Neural cell (in vitro differentiated cells): ENCODE data around the gene MYG1. TPM values are rescaled to one million over a fixed set of nuclear protein-coding genes. Genes with fewer than 3 reads are reported as not detected.

Experiments used
- H2AFZ ChIP-seq: fragments of 200-600, 300-800 bp; sonication (generic), shearing (Covaris generic); 2 replicates; pipeline ENCODE4 v1.6.0; 2014; ENCODE audit warnings: low read depth, mild to moderate bottlenecking, antibody characterized with exemption, low read length, moderate library complexity
- H3F3A ChIP-seq: fragments of 200-600 bp; shearing (Covaris generic); 2 replicates; pipeline ENCODE4 v1.6.1; 2016; ENCODE audit warnings: mild to moderate bottlenecking, moderate library complexity, mixed read lengths, antibody characterized with exemption, low read length; ENCODE audit not compliant: insufficient read depth, poor library complexity, severe bottlenecking
- H3K27ac ChIP-seq: fragments of 200-600, 300-800 bp; sonication (generic), shearing (Covaris generic); 2 replicates; pipeline ENCODE4 v1.5.1; 2014; ENCODE audit warnings: mild to moderate bottlenecking, low read length, moderate library complexity
- H3K27me3 ChIP-seq: fragments of 300-800, 200-600 bp; sonication (generic), shearing (Covaris generic); 2 replicates; pipeline ENCODE4 v1.6.0; 2014; ENCODE audit warnings: mild to moderate bottlenecking, low read depth, low read length, moderate library complexity; ENCODE audit not compliant: insufficient read depth
- H3K36me3 ChIP-seq: fragments of 300-800, 200-600 bp; sonication (generic), shearing (Covaris generic); 2 replicates; pipeline ENCODE4 v1.5.1; 2014; ENCODE audit warnings: mild to moderate bottlenecking, antibody characterized with exemption, low read length, moderate library complexity; ENCODE audit not compliant: insufficient read depth
- H3K4me2 ChIP-seq: fragments of 300-800, 200-600 bp; sonication (generic), shearing (Covaris generic); 2 replicates; pipeline ENCODE4 v1.6.0; 2014; ENCODE audit warnings: mild to moderate bottlenecking, low read length
- H3K4me3 ChIP-seq: fragments of 300-800, 200-600 bp; sonication (generic), shearing (Covaris generic); 2 replicates; pipeline ENCODE4 v1.5.1; 2014; ENCODE audit warnings: mild to moderate bottlenecking, low read length, moderate library complexity
- H3K79me2 ChIP-seq: fragments of 200-600 bp; shearing (Covaris generic); replicated peaks from 2 replicates; pipeline ENCODE4 v1.6.0; 2014; ENCODE audit warnings: mild to moderate bottlenecking, low read length, moderate library complexity; ENCODE audit not compliant: insufficient read depth
- H3K9ac ChIP-seq: fragments of 300-800, 200-600 bp; sonication (generic), shearing (Covaris generic); 2 replicates; pipeline ENCODE4 v1.6.1; 2016; ENCODE audit warnings: mild to moderate bottlenecking, low read length, mixed read lengths
- H3K9me2 ChIP-seq: fragments of 200-600 bp; shearing (Covaris generic); 2 replicates; pipeline ENCODE4 v1.6.1; 2016; ENCODE audit warnings: mild to moderate bottlenecking, low read length, mixed read lengths; ENCODE audit not compliant: insufficient read depth
- H3K9me3 ChIP-seq: fragments of 200-600, 300-800 bp; sonication (generic), shearing (Covaris generic); 2 replicates; pipeline ENCODE4 v1.6.1; 2016; ENCODE audit warnings: mild to moderate bottlenecking, mixed run types, low read length, moderate library complexity, mixed read lengths
- H4K20me1 ChIP-seq: fragments of 200-600 bp; shearing (Covaris generic); 2 replicates; pipeline ENCODE4 v1.6.1; 2016; ENCODE audit warnings: mild to moderate bottlenecking, mixed run types; ENCODE audit not compliant: insufficient read depth
- EP300 ChIP-seq: fragments of 450-650 bp; conservative IDR thresholded peaks from 2 replicates; pipeline ENCODE4 v1.6.1; 2014; ENCODE audit warnings: antibody characterized with exemption, mild to moderate bottlenecking, moderate library complexity; ENCODE audit not compliant: poor library complexity, severe bottlenecking
- EZH2 ChIP-seq: fragments of 200-600, 300-800 bp; shearing (Covaris generic), sonication (generic); IDR thresholded peaks from 2 replicates; pipeline ENCODE4 v1.6.1; 2014; ENCODE audit warnings: antibody characterized with exemption, low read length, borderline replicate concordance, mild to moderate bottlenecking; ENCODE audit not compliant: insufficient read depth, poor library complexity, severe bottlenecking
- POLR2AphosphoS5 ChIP-seq: IDR thresholded peaks from 2 replicates; pipeline ENCODE4 v1.6.1; 2012
- RAD21 ChIP-seq: fragments of 450-650 bp; conservative IDR thresholded peaks from 2 replicates; pipeline ENCODE4 v1.6.1; 2014; ENCODE audit warnings: antibody characterized with exemption, mild to moderate bottlenecking, moderate library complexity
- SMC3 ChIP-seq: fragments of 450-650 bp; conservative IDR thresholded peaks from 2 replicates; pipeline ENCODE4 v1.6.1; 2014; ENCODE audit warnings: antibody characterized with exemption, mild to moderate bottlenecking, moderate library complexity; ENCODE audit not compliant: poor library complexity
- TAF1 ChIP-seq: IDR thresholded peaks from 2 replicates; pipeline ENCODE4 v1.6.1; 2012; ENCODE audit warnings: low read depth
- polyA plus RNA-seq: library from polyadenylated mRNA; depleted of rRNA; stranded (reverse); fragments of >200 nt; gene quantifications from 2 replicates; pipeline ENCODE4 v1.2.3, GENCODE V29; 2014
- TF ChIP-seq, protein P1 (sequence below): IDR thresholded peaks from 2 replicates; pipeline ENCODE4 v1.6.1; 2012; ENCODE audit warnings: borderline replicate concordance
- TF ChIP-seq, protein P2 (sequence below): fragments of 450-650 bp; IDR thresholded peaks from 2 replicates; pipeline ENCODE4 v1.5.1; 2014; ENCODE audit warnings: antibody characterized with exemption, mild to moderate bottlenecking, moderate library complexity; ENCODE audit not compliant: poor library complexity, severe bottlenecking

The MYG1 gene
- polyA plus RNA-seq, 1 donor from 2014 or later: 70.5 TPM

DNA sequence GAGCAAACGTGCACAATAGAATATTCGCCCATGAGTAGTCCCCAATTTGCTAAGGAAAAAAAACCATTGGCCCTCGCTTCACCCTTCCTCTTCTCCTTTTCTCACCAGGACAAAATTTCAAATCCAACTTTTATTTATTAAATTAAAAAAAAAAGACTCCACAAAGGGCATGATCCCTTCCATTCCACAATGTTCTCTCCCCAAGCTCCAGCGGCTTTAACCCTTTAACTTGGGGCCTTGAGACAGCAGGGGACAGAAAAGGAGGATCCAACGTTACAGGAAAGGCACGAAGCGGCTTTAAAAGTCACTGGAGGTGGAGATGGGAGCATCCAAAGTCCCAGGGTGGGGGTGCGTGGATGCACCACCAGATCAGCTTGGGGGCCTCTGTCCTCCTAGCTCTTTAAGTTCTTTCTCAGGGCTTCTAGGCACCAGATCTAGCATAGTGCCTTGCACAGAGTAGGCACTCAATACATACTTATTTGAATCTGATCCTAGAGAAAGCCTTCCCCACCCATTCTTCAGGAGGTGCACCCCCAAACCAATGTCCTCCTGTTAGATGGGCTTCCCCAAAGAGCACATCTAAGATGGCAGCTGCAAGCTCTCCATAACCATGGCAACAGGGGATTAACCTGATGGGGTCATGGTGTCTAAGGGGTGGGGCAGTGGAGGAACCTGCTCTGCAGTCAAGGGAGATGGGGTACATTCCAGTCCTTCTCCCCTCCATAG, 27.1 kb downstream of the MYG1 start:
- TF ChIP-seq TAF1 (no peak), EZH2 (no peak), POLR2AphosphoS5 (no peak), EP300 (no peak)
- TF ChIP-seq, protein P1, sequence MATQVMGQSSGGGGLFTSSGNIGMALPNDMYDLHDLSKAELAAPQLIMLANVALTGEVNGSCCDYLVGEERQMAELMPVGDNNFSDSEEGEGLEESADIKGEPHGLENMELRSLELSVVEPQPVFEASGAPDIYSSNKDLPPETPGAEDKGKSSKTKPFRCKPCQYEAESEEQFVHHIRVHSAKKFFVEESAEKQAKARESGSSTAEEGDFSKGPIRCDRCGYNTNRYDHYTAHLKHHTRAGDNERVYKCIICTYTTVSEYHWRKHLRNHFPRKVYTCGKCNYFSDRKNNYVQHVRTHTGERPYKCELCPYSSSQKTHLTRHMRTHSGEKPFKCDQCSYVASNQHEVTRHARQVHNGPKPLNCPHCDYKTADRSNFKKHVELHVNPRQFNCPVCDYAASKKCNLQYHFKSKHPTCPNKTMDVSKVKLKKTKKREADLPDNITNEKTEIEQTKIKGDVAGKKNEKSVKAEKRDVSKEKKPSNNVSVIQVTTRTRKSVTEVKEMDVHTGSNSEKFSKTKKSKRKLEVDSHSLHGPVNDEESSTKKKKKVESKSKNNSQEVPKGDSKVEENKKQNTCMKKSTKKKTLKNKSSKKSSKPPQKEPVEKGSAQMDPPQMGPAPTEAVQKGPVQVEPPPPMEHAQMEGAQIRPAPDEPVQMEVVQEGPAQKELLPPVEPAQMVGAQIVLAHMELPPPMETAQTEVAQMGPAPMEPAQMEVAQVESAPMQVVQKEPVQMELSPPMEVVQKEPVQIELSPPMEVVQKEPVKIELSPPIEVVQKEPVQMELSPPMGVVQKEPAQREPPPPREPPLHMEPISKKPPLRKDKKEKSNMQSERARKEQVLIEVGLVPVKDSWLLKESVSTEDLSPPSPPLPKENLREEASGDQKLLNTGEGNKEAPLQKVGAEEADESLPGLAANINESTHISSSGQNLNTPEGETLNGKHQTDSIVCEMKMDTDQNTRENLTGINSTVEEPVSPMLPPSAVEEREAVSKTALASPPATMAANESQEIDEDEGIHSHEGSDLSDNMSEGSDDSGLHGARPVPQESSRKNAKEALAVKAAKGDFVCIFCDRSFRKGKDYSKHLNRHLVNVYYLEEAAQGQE: no peak
- TF ChIP-seq, protein P2, sequence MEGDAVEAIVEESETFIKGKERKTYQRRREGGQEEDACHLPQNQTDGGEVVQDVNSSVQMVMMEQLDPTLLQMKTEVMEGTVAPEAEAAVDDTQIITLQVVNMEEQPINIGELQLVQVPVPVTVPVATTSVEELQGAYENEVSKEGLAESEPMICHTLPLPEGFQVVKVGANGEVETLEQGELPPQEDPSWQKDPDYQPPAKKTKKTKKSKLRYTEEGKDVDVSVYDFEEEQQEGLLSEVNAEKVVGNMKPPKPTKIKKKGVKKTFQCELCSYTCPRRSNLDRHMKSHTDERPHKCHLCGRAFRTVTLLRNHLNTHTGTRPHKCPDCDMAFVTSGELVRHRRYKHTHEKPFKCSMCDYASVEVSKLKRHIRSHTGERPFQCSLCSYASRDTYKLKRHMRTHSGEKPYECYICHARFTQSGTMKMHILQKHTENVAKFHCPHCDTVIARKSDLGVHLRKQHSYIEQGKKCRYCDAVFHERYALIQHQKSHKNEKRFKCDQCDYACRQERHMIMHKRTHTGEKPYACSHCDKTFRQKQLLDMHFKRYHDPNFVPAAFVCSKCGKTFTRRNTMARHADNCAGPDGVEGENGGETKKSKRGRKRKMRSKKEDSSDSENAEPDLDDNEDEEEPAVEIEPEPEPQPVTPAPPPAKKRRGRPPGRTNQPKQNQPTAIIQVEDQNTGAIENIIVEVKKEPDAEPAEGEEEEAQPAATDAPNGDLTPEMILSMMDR: no peak
- no peaks in the 10 kb centered on the region for H3F3A ChIP-seq
- no peak overlapping the region for H3K4me2 ChIP-seq
- H3K27me3 ChIP-seq: peaks cover 19% of the 10 kb centered on the region
- no peaks in the 10 kb centered on the region for H3K9me2 ChIP-seq
- H2AFZ ChIP-seq: no peak overlapping the region
- H3K36me3 ChIP-seq: no peaks in the 10 kb centered on the region
- H3K79me2 ChIP-seq: no peaks in the 10 kb centered on the region
- H3K9ac ChIP-seq: no peak overlapping the region
- no peak overlapping the region for H3K27ac ChIP-seq
- H3K9me3 ChIP-seq: no peaks in the 10 kb centered on the region
- no peak overlapping the region for H3K4me3 ChIP-seq
- no peaks in the 10 kb centered on the region for H4K20me1 ChIP-seq

DNA sequence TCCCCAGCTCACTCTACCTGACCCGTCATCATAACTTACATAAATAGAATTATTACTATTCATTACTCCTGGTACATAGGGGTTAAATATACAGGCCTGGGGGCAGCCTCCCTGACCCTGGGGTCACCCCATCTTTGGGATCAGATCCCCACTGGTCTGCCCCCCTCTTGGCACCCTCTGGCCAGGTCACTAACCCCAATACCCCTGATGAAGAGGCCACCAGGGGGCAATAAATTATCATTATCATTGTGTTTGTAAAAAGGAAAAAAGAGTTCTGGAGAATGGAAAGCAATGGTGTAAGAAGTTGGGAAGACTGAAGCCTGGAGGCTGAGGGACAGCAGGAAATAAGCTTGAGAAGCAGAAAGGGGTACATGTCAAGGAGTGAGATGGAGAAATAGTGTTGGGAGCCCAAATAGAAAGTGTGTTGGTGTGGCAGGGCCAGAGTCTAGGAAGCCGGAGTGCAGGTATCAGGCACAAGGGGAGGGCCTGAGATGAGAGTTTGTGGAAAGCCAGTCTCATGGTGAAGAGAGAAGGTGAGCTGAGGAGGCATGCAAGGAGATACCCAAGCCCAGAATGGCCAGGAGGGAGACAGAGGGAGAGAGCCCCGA, 28.0 kb downstream of the MYG1 start:
- Histone ChIP-seq H3K9me2 (no peaks in the 10 kb centered on the region), H3F3A (no peaks in the 10 kb centered on the region), H3K79me2 (no peaks in the 10 kb centered on the region), H2AFZ (no peak overlapping the region), H3K4me2 (no peak overlapping the region), H3K36me3 (no peaks in the 10 kb centered on the region), H3K9ac (no peak overlapping the region), H3K27ac (no peak overlapping the region), H4K20me1 (no peaks in the 10 kb centered on the region), H3K9me3 (no peaks in the 10 kb centered on the region), H3K4me3 (no peak overlapping the region), H3K27me3 (peaks cover 19% of the 10 kb centered on the region)
- TF ChIP-seq, protein P1: no peak
- TF ChIP-seq SMC3: no peak
- TF ChIP-seq, protein P2: no peak
- TF ChIP-seq RAD21: no peak
